Esophagus (tissue), 2 donors: ENCODE results near the gene NOP16. TPM values are rescaled to one million over a fixed set of nuclear protein-coding genes. Genes with fewer than 3 reads are reported as not detected.

Experiments used
- H3K27ac ChIP-seq, 2 donors: one replicate each; pipeline ENCODE4 v1.5.1; 2013; ENCODE audit warnings: low read depth in 2 of 2, mild to moderate bottlenecking in 2 of 2, inconsistent platforms in 1 of 2, low read length in 1 of 2, moderate library complexity in 1 of 2
- H3K27me3 ChIP-seq, 2 donors: one replicate each; pipeline ENCODE4 v1.6.1; 2013; ENCODE audit warnings: low read length in 2 of 2, control low read depth in 1 of 2, mild to moderate bottlenecking in 1 of 2; ENCODE audit not compliant: insufficient read depth in 2 of 2, control insufficient read depth in 1 of 2
- H3K36me3 ChIP-seq, 2 donors: one replicate each; pipeline ENCODE4 v1.6.1; 2013; ENCODE audit warnings: low read length in 1 of 2; ENCODE audit not compliant: control insufficient read depth in 2 of 2, insufficient read depth in 2 of 2
- H3K4me1 ChIP-seq, 2 donors: one replicate each; pipeline ENCODE4 v1.6.1; 2013; ENCODE audit warnings: low read length in 1 of 2; ENCODE audit not compliant: control insufficient read depth in 2 of 2, insufficient read depth in 2 of 2
- H3K4me3 ChIP-seq, 2 donors: one replicate each; pipeline ENCODE4 v1.5.1; 2013; ENCODE audit warnings: low read length in 2 of 2, mild to moderate bottlenecking in 2 of 2, low read depth in 1 of 2, moderate library complexity in 1 of 2
- H3K9me3 ChIP-seq, 2 donors: one replicate each; pipeline ENCODE4 v1.6.1; 2013; ENCODE audit warnings: mild to moderate bottlenecking in 2 of 2, low read depth in 1 of 2, low read length in 1 of 2, moderate library complexity in 1 of 2; ENCODE audit not compliant: control insufficient read depth in 2 of 2, insufficient read depth in 1 of 2
- WGBS, 2 donors: extraction: QIAGEN DNeasy Blood & Tissue Kit; methylation state at CpG; one replicate each; pipeline ENCODE4 v1.1.7; 2013; 5-methylcytosine and 5-hydroxymethylcytosine counted together
- polyA plus RNA-seq, 2 donors: library from polyadenylated mRNA; stranded (reverse); fragments of 200-250 nt; gene quantifications; one replicate each; pipeline ENCODE4 v1.2.3, GENCODE V29; 2013
- donor health status: healthy with polysubstance abuse.
- donor health status: Bipolar disorder and iron deficiency.

NOP16 gene
- polyA plus RNA-seq, 2 donors, result 50.6 to 70.3 TPM

- Histone ChIP-seq H3K4me3 (no peak overlapping the region), H3K9me3 (no peaks in the 10 kb centered on the region), H3K4me1 (no peaks in the 10 kb centered on the region), H3K27ac (no peak overlapping the region), H3K36me3 (peaks cover 11 to 23% of the 10 kb centered on the region in 2 donors), H3K27me3 (no peaks in the 10 kb centered on the region)
- WGBS, 2 donors, result 93 to 96% methylated on average over 4 of the region's 4 CpGs
These were observed 34.9 kb downstream of the NOP16 start for GRCh38 chr5:176353533-176353932.

- H3K4me3 ChIP-seq, result no peak overlapping the region
- whole genome bisulfite sequencing, 2 donors, result 93 to 95% methylated on average over 5 of the region's 5 CpGs
- no peaks in the 10 kb centered on the region for H3K27me3 ChIP-seq
- H3K36me3 ChIP-seq, result peaks cover 15 to 25% of the 10 kb centered on the region in 2 donors
- H3K27ac ChIP-seq, result no peak overlapping the region
- H3K4me1 ChIP-seq, result no peaks in the 10 kb centered on the region
- H3K9me3 ChIP-seq, result no peaks in the 10 kb centered on the region
These were observed 36.1 kb downstream of the NOP16 start for GRCh38 chr5:176352116-176352878.

- no peaks in the 10 kb centered on the region for H3K4me1 ChIP-seq
- H3K27me3 ChIP-seq, result no peaks in the 10 kb centered on the region
- no peaks in the 10 kb centered on the region for H3K9me3 ChIP-seq
- peaks cover 17 to 28% of the 10 kb centered on the region in 2 donors for H3K36me3 ChIP-seq
- H3K27ac ChIP-seq, result no peak overlapping the region
- WGBS, 2 donors, result 91 to 95% methylated on average over 8 of the region's 8 CpGs
- no peak overlapping the region for H3K4me3 ChIP-seq
These were observed 38.0 kb downstream of the NOP16 start for GRCh38 chr5:176350416-176350815.

- WGBS, 2 donors, result 58 to 65% methylated on average over 2 of the region's 2 CpGs
- Histone ChIP-seq H3K27ac (no peak overlapping the region), H3K4me3 (no peak overlapping the region), H3K9me3 (no peaks in the 10 kb centered on the region), H3K4me1 (no peaks in the 10 kb centered on the region), H3K27me3 (no peaks in the 10 kb centered on the region), H3K36me3 (peaks cover 6 to 10% of the 10 kb centered on the region in 2 donors)
These were observed 45.5 kb downstream of the NOP16 start for GRCh38 chr5:176342766-176343458.

- 91 to 98% methylated on average over 1 of the region's 1 CpG for WGBS, 2 donors
- no peaks in the 10 kb centered on the region for H3K4me1 ChIP-seq
- no peak overlapping the region for H3K4me3 ChIP-seq
- H3K27ac ChIP-seq, result no peak overlapping the region
- peaks cover 2 to 9% of the 10 kb centered on the region in 2 donors for H3K36me3 ChIP-seq
- H3K27me3 ChIP-seq, result no peaks in the 10 kb centered on the region
- H3K9me3 ChIP-seq, result no peaks in the 10 kb centered on the region
These were observed 46.3 kb downstream of the NOP16 start for GRCh38 chr5:176342158-176342483.

GRCh38 chr5:176341325-176342157 is 46.9 kb downstream of the NOP16 start:
- no peaks in the 10 kb centered on the region for H3K4me1 ChIP-seq
- H3K27ac ChIP-seq, result no peak overlapping the region
- no peaks in the 10 kb centered on the region for H3K9me3 ChIP-seq
- no peaks in the 10 kb centered on the region for H3K27me3 ChIP-seq
- H3K4me3 ChIP-seq, result no peak overlapping the region
- WGBS, 2 donors, result 69 to 91% methylated on average over 2 of the region's 2 CpGs
- H3K36me3 ChIP-seq, result peaks cover 2 to 8% of the 10 kb centered on the region in 2 donors

GRCh38 chr5:176339304-176339703 is 49.1 kb downstream of the NOP16 start:
- WGBS, 2 donors, result 80 to 92% methylated on average over 5 of the region's 5 CpGs

GRCh38 chr5:176337913-176338312 is 50.5 kb downstream of the NOP16 start:
- Histone ChIP-seq H3K36me3 (no peaks in the 10 kb centered on the region), H3K27me3 (no peaks in the 10 kb centered on the region), H3K9me3 (no peaks in the 10 kb centered on the region), H3K4me3 (no peak overlapping the region), H3K4me1 (no peaks in the 10 kb centered on the region), H3K27ac (no peak overlapping the region)
- 42 to 56% methylated on average over 1 of the region's 1 CpG for WGBS, 2 donors

More at GRCh38 chr5:176339304-176339703, 49.1 kb downstream of the NOP16 start:
- Histone ChIP-seq H3K27ac (no peak overlapping the region), H3K4me1 (no peaks in the 10 kb centered on the region), H3K27me3 (no peaks in the 10 kb centered on the region), H3K36me3 (no peaks in the 10 kb centered on the region), H3K9me3 (no peaks in the 10 kb centered on the region), H3K4me3 (no peak overlapping the region)

- H3K4me3 ChIP-seq, result no peak overlapping the region
- no peaks in the 10 kb centered on the region for H3K36me3 ChIP-seq
These were observed 54.2 kb downstream of the NOP16 start for GRCh38 chr5:176334031-176334770.

More at GRCh38 chr5:176334031-176334770, 54.2 kb downstream of the NOP16 start:
- H3K9me3 ChIP-seq, result no peaks in the 10 kb centered on the region
- no peaks in the 10 kb centered on the region for H3K27me3 ChIP-seq
- no peaks in the 10 kb centered on the region for H3K4me1 ChIP-seq
- no peak overlapping the region for H3K27ac ChIP-seq
